HG02642 (cell line): Measurements from ENCODE around the gene PKDCC.

Experiments
- ATAC-seq: cut with Tn5 transposase; IDR thresholded peaks from one replicate; pipeline ENCODE4 v1.9.1; 2021; ENCODE audit warnings: mild to moderate bottlenecking; ENCODE audit not compliant: unreplicated experiment, poor library complexity

The PKDCC gene, protein sequence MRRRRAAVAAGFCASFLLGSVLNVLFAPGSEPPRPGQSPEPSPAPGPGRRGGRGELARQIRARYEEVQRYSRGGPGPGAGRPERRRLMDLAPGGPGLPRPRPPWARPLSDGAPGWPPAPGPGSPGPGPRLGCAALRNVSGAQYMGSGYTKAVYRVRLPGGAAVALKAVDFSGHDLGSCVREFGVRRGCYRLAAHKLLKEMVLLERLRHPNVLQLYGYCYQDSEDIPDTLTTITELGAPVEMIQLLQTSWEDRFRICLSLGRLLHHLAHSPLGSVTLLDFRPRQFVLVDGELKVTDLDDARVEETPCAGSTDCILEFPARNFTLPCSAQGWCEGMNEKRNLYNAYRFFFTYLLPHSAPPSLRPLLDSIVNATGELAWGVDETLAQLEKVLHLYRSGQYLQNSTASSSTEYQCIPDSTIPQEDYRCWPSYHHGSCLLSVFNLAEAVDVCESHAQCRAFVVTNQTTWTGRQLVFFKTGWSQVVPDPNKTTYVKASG

GRCh38 chr2:42047488-42048298, at the start of gene PKDCC:
PKDCC (plus strand) TSS chr2:42048021; CDS start chr2:42048200, 179 bp downstream.
- ATAC-seq: peak; percentile 80

DNA sequence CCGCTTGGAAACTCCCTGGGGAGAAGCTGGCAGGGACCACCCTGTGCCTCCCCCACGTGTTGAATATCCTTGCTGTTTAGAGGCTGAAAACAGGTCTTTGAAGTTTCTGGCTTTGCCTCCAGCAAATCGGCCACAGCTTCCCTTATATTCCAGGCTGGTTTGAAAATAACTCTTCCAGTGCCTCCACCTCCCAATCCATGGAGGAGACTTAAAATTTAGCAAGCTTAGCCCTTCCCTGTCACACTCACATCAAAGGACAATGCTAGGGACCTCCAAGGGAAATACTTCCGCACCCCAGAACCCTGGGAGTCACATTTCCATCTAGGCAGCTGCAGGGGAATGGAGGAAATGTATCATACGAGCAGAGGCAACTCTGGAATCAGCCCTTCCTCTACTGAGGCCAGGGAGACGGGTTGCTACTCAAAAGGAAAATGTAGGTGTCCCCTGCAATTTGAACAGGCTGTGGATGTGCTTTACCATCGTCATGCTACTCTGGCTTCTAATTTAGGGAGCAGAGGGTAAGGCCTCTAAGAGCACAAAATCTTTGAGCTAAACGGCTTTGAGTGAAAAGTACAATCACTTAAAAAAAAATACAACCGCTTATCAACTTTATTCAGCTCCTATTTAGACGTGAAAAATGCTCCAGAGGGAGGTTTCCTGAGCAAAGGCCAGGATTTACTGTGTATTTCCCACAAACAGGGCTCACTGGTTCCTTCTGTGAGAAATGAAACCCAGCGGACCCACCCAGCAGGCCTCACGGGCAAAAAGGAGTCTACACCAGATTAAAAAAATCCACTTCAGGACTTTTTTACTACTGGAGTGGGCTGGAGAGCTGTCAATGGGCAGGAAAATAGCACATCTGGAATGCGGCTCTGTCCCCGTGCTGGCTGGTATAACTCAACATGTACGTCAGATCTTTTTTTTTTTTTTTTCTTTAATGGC, 49.4 kb upstream of the PKDCC start:
- ATAC-seq: no peak

- ATAC-seq: no peak
These were observed 48.7 kb upstream of the PKDCC start for GRCh38 chr2:41999128-41999480.

GRCh38 chr2:41999592-42000281, 48.1 kb upstream of the PKDCC start:
- ATAC-seq: no peak

- no peak for ATAC-seq
These were observed 46.1 kb upstream of the PKDCC start for GRCh38 chr2:42001711-42002201.

- ATAC-seq: no peak
These were observed 40.3 kb upstream of the PKDCC start for GRCh38 chr2:42007551-42007950.

DNA sequence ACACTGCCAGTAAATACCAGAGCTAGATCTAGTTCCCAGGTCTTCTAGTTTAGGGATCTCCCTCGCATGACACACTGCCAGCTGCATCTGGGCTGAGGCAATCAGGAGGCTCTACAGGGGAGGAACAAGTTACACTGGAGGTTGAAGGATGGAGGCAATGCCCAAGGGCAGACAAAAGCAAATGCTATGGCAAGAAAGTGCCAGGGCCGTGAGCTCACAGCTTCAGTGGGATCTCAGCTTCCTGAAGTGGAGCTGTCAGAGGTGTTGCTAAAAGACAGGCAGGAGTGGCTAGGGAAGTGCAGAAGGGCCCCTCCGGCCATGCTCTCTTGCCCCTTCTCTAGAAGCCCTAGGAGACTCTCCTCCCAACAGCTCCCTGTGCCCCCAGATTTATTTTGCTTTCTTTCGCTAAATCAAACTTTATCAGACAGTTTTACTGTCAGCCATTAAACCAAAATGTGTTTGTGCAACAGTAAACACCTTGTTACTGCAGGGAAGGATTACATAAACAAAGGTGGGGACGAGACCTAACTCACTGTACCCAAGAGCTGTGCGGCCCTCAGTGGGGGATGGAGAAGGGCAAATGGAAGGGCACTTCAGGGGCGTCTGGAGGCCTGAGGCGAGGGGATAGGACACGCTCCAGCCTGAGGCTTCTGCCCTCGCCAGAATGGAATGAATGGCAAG, 39.4 kb upstream of the PKDCC start:
- no peak for ATAC-seq

- ATAC-seq: peak; percentile 72
These were observed 37.9 kb upstream of the PKDCC start for GRCh38 chr2:42009657-42010580.

GRCh38 chr2:42010743-42011298, 37.0 kb upstream of the PKDCC start:
- no peak for ATAC-seq

DNA sequence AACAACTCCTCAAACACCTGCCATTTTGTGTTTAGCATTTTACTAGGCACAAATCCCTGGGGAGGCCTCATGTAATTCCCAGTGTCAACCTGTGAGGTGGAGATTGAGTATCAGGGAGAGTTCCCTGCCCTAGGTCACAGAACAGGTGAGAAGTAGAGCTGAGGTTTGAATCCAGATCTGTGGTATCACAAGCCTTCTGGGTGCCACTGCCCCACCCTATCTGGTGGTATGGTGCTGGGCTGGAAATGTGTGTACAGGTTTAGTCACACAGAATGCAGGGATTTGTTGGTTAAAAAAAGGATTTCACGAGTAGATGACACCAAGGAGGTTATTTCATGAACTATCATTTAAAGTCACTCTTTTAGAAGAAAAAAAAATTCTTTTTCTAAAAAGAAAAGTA, 35.7 kb upstream of the PKDCC start:
- no peak for ATAC-seq

DNA sequence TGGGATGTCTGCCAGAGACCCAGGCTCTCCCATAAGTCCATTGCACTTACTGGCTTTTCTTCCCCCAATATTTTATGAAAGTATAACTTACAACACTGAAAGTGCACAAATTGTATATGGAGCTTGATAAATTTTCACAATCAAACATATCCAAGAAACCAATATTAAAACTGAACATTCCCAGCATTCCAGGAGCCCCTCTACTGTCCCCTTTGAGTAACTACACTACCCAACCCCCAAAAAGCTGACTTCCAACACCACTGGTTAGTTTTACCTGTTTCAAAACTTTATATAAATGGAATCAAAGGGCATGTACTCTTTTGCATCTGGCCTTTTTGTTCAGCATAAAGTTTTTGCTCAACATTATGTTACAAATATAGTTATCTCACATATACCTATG, 35.2 kb upstream of the PKDCC start:
- ATAC-seq: no peak

- no peak for ATAC-seq
These were observed 34.4 kb upstream of the PKDCC start for GRCh38 chr2:42013409-42013808.

- ATAC-seq: no peak
These were observed 26.4 kb upstream of the PKDCC start for GRCh38 chr2:42021464-42021863.

- ATAC-seq: no peak
These were observed 22.7 kb upstream of the PKDCC start for GRCh38 chr2:42025151-42025582.

DNA sequence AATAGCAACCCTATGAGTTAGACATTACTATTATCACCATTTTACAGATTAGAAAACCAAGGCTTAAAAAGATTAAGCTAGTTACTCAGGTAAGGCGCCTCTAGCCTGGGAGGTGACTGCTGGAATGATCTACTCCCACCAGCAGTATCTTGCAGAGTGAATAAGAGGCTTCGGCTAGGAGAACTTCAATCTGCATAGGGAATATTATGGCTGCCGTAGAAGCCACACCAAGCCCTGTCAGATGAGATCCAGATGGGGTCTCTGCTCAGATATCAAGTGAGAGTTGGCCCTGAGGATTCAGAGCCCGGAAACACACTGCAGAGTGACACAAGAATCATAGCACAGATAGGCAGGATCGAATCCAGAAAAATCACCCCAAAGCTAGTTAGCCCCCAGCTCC, 21.5 kb upstream of the PKDCC start:
- no peak for ATAC-seq

DNA sequence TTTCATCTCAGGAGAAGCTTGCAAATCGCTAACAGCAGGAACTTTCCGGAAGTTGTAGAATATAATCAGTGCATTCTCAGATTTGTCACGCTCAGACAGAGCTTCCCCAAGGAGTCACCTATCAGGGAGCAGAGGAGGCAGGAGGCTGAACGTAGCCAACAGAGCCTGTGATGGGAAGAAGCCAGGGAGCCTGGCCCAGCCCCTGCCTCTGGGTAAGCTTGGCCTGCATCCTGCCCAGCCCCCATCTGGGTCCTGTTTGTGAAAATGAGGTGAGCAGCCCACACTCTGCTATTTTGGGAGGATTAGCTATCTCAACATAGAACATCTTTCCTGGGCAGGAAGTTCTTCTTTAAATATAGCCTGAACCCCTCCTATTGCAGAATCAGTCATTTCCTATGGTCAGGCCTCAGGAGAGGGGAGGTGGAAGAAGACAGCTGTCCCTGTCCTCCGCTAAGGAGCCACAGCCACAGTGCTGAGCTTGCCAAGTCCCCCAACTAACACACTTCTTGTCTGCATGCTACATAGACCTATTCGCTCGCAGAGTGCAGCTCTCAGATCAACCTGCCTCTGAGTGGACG, 19.2 kb upstream of the PKDCC start:
- ATAC-seq: peak; percentile 69

GRCh38 chr2:42029171-42029570, 18.6 kb upstream of the PKDCC start:
- peak; percentile 14 for ATAC-seq
